ENCODE results near the gene LDB1. TPM values are rescaled to one million over a fixed set of nuclear protein-coding genes. Genes with fewer than 3 reads are reported as not detected.
A peak's percentile ranks its signal among the peaks of the same experiment; 100 is the strongest.

The LDB1 gene
- total and polyA plus RNA-seq, 10 of the 15 experiments (the other 5 are each of a cell fraction or from before 2014, with no cell fraction given), result 1.7 to 71.5 (median 36.9) TPM

GRCh38 chr10:102072673-102073527 lies 47.3 kb downstream of the LDB1 start:
- ATAC-seq (peak; percentile 99), DNase-seq (ENCODE audit: low read depth, low spot score) (no peak), FAIRE-seq (peak; percentile 92)
- peak; percentile 94 to 96 (median 95) for TF ChIP-seq CTCF (IDR thresholded peaks at IDR 0.05 in 2 of 3, conservative IDR thresholded peaks at IDR 0.05 in 1 of 3; ENCODE audit: control insufficient read depth in 2 of 3, extremely low read depth in 1 of 3, insufficient read depth in 1 of 3, low read depth in 3 of 3, low read length in 3 of 3)
- peak; percentile 96 for TF ChIP-seq SMC3 (IDR thresholded peaks at IDR 0.05; ENCODE audit: borderline replicate concordance, low read length)
- no peak for TF ChIP-seq FOXK2 (IDR thresholded peaks at IDR 0.05)
- peak; percentile 92 for TF ChIP-seq RAD21 (IDR thresholded peaks at IDR 0.05; ENCODE audit: insufficient read depth, low read depth, low read length)
- 0 out of 2 replicates have a peak, but pooled peaks have one; percentile 39 for TF ChIP-seq SMARCA5 (IDR thresholded peaks at IDR 0.05)
- peak; percentile 73; the same call in 1 of the 2 replicates for TF ChIP-seq YY1 (IDR thresholded peaks at IDR 0.05; ENCODE audit: low read depth, low read length)
- TF ChIP-seq IKZF2 (IDR thresholded peaks at IDR 0.05), result no peak
- peak; percentile 26; the same call in 1 of the 2 replicates for TF ChIP-seq RUNX3 (IDR thresholded peaks at IDR 0.05; ENCODE audit: low read length)
- 0 out of 2 replicates have a peak, but pooled peaks have one; percentile 23 for TF ChIP-seq RB1 (IDR thresholded peaks at IDR 0.05; ENCODE audit: borderline replicate concordance)
- Histone ChIP-seq H3K9ac (ENCODE audit: control insufficient read depth, insufficient read depth, low read length) (no peak overlapping the region), H3K36me3 (ENCODE audit: control insufficient read depth in 2 of 2, insufficient read depth in 2 of 2, low read length in 1 of 2) (no peaks in the 10 kb centered on the region), H3K4me1 (ENCODE audit: control insufficient read depth, insufficient read depth, low read length) (no peaks in the 10 kb centered on the region), H3K27me3 (replicated peaks in 1 of 2; ENCODE audit: control insufficient read depth in 2 of 2, insufficient read depth in 2 of 2, low read length in 1 of 2) (no peaks in the 10 kb centered on the region), H3K4me3 (no peak overlapping the region), H3K27ac (ENCODE audit: control insufficient read depth, insufficient read depth) (no peak overlapping the region), H4K20me1 (ENCODE audit: control insufficient read depth, insufficient read depth) (no peaks in the 10 kb centered on the region), H2AFZ (ENCODE audit: control insufficient read depth, low read depth, low read length) (no peak overlapping the region), H3K79me2 (ENCODE audit: control insufficient read depth, insufficient read depth, low read length) (no peaks in the 10 kb centered on the region), H3K4me2 (ENCODE audit: control insufficient read depth, insufficient read depth) (no peak overlapping the region), H3K9me3 (replicated peaks; ENCODE audit: control insufficient read depth, insufficient read depth, low read length) (no peaks in the 10 kb centered on the region)
- no TSS peak for BruUV-seq (replicated peaks)
- ChIA-PET RAD21 (ENCODE audit: unreplicated experiment) (interaction anchor here (0.6 to 7.7 kb wide), 11 partner anchors 63 to 292 kb away, joined by 3 to 82 read pairs (median 4); partner anchors contain the start of gene KCNIP2), POLR2A (interaction anchor here (1.1 to 1.4 kb wide), 4 partner anchors 41 to 232 kb away, joined by 3 read pairs; no protein-coding TSS in a partner anchor), SMC1A (ENCODE audit: uncharacterized antibody, unreplicated experiment) (interaction anchor here (0.6 to 5.9 kb wide), 24 partner anchors 9 to 706 kb away, joined by 3 to 37 read pairs (median 4); partner anchors contain the start of genes ARMH3 and NPM3), CTCF (interaction anchor here (0.5 to 12.2 kb wide), 44 partner anchors 8 to 470 kb away, joined by 3 to 159 read pairs (median 6); partner anchors contain the start of genes ARMH3, NPM3 and OGA)
- WGBS (ENCODE audit: insufficient coverage, insufficient replicate concordance, low lambda C conversion rate, missing lambda C conversion rate), result 82% methylated on average over 4 of the region's 4 CpGs
- intact Hi-C loops (cut with micrococcal nuclease; ENCODE audit: unreplicated experiment) (loop anchor here (1.0 to 10.0 kb wide), 6 partner anchors 64 to 858 kb away; no protein-coding TSS in a partner anchor), in situ Hi-C loops (cut with MboI) (loop anchor here (5.0 kb wide), 1 partner anchor 231 kb away; the partner anchor contains the start of gene KCNIP2)

Data from GM12878 (cell line).